ENCODE results near the gene CEP85L.

CEP85L gene

DNA sequence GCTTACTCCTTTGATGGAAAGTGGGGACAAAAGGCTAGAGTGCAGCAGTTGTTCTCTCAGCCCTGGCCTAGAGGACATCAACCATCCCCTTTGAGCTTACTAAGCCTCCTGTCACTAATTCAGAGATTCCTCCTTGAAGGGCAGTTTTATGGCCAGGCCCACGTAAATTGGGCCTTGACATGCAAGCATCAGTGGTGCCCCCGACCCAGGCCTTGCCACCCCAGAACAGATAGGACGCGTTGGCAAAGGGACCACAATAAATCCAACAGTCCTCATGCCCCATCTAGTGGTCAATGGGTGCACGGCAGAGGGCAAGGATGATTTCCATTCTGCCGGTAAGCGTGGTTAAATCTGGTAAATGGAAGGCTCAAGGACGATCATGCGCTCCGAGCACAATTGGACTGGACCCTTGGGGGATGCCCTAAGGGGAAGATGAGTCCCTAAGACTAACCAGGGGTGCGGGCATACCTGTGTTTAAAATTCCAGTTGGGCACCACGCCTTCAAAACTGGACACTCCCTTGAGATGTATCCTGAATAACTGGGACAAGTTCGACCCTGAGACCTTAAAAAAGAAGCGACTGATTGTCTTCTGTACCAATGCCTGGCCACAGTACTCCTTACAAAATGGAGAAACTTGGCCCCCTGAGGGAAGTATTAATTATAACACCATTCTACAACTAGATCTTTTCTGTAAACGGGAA lies 32.6 kb downstream of the CEP85L start:
- peak; percentile 59 for DNase-seq

DNA sequence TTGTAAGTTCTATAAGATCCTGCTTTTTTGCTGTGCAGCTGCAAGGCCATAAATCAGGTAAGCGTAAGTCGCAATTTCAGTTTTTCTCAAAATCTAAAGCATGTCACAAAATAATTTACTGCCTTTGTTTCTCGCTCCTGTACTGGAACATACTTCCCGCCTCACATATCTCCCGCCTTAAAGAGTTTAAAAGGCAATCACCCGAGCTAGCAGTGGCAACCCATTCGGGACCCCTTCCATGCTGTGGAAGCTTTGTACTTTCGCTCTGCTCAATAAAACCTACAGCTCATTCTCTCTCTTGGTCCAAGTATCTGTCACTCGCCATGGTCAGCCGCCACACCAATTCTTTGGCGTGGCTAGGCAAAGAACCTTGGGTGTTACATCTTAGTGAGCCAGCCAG lies 34.0 kb downstream of the CEP85L start:
- DNase-seq = no peak

DNA sequence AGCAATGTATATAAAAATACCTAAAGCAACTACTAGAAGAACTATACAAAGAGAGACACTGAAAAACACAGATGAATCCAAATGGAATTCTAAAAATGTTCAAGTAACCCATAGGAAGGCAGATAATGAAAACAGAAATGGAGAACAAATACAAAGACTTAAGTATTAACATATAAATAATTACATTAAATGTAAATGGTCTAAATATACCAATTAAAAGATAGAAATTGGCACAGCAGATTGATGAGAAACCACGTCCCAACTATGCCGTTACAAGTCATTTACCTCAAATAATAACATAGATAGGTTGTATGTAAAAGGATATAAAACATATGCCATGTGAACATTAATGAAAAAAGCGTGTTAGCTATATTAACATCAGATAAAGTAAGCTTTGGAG lies 40.1 kb downstream of the CEP85L start:
- DNase-seq = no peak

DNA sequence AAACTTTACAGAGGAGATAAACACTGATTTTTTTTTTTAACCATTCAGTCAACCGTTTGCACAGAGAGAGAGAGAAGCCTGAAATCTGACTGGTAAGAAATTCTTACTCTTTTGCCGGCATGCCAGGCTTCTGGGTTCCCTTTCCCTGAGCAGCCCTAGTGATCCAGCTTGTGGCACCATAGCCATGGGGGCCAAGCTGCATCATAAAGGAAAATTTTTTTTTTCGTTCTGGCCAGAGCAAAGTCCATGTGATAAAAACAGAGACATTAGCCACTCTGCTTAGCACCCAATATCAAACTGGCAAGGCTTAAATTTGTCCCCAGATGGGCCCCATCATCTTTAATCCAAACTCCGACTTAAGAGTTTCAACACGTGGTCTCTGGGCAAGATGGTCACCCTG lies 44.5 kb downstream of the CEP85L start:
- DNase-seq = no peak

DNA sequence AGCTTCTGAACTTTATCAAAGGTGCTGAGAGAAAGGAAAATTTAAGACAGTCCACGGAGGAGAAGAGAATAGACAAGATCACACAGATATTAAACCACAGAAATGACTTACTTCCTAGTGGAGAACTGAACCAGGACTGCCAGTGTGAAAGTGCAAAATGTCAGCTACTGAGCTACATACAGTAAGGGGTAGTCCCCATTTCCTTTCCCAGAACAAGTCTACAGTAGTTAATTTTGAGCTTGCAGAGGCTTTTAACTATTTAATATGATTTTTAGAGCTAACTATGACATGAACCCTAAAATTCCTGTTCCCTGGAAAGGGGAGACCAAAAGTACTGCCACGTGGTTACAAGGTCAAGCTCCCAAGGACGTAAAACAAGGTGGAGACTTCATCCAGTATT lies 45.1 kb downstream of the CEP85L start:
- no peak for DNase-seq

DNA sequence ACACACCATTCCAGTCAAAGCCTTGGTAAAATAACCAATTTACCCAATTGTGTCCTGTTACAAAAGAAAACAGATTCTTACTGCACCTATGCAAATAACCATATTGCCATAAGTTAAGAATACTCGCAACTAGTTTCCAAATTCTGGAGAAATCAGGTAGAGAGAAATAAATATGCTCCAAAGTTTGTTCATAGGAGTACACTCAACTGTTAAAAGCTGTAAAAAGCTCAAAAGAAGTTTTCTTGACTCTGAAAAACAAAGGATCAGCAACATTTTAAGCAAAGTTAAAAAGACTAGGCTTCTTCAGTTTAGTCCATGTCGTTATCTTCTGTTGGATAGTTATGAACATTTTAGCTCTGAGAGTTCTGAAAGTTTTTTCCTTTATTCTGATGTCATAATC lies 48.0 kb downstream of the CEP85L start:
- DNase-seq = no peak

DNA sequence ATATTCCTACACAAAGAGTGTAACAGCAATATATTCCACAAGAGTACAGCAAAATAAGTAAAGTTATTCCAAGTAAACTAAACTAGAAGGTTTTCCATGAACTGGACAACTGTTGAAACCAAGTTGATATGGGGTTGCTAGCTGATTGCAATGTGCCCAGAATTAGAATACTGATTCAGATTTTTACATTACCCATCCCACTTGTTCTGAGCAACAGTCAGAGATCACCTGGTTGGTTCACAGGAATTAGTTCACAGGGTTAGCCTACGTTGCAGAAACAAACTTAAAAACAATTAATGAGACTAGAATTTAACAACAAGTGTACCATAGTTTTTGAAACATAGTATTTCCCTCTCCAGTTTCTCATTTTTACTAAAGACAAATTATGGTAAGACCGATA lies 49.1 kb downstream of the CEP85L start:
- no peak for DNase-seq

DNA sequence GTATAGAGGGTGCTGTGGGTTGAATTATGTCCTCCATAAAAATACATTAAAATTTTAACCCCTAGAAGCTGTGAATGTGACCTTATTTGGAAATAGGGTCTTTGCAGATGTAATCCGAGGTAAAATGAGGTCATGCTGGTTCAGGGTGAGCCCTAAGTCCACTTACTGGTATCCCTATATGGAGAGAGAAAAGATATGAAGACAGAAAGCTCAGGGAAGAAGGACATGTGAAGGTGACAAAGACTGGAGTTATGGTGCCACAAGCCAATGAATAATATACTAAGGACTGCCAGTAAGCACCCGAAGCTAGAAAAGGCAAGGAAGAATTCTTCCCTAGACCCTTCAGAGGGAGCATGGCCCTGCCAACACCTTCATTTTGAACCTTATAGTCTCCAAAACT lies 53.1 kb downstream of the CEP85L start:
- no peak for DNase-seq

DNA sequence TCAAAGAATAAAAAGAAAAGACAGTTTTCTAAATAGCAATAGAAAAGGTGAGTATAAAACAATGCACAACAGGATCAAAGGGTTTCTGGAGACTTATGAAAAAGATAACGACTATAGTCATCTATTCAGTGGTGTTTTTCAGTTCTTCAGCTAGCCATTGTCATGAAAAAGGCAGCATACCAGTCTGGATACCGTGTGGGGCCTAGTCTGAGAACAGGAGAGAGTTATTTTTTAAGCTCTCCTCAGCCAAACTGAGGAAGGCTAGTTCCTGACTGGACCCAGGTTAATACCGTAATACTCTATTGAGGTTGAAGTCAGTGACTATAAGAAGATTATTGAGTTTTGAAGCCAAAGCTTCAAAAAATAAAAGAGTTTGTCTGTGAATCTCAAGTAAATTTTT lies 53.8 kb downstream of the CEP85L start:
- no peak for DNase-seq

DNA sequence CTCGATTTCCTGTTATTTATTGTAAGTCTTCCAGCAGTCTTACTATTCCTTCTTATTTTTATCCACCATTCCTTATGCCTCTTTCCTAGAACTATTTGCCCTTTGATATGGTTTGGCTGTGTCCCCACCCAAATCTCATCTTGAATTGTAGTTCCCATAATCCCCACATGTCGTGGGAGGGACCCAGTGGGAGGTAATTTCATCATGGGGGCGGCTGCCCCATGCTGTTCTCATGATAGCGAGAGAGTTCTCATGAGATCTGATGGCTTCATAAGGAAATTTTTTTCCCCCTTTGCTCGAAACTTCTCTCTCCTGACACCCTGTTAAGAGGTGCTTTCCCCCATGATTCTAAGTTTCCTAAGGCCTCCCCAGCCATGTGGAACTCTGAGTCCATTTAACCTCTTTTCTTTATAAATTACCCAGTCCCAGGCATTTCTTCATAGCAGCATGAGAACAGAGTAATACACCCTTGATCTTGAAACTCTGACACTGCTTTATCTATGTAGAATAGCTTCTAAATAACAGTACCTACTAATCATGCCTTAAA lies 54.5 kb downstream of the CEP85L start:
- DNase-seq = no peak

DNA sequence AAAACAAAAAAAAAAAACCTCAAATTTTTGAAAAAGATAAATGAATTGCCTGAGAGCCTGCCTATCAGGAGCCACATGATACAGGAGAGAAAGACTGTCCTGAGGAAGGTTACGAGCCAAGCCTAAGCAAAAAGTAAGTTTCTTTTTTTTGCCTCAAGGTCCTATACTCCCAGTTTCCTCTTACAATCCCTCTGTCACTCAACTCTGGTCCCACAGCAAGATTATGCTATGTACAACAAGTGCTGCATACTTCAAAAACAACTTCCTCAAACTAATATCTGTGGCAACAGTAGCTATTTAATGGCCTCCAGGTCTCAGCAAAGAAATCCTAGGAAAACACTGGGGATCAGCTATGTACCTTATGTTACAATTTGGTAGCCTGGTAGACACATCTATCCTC lies 56.5 kb downstream of the CEP85L start:
- no peak for DNase-seq

DNA sequence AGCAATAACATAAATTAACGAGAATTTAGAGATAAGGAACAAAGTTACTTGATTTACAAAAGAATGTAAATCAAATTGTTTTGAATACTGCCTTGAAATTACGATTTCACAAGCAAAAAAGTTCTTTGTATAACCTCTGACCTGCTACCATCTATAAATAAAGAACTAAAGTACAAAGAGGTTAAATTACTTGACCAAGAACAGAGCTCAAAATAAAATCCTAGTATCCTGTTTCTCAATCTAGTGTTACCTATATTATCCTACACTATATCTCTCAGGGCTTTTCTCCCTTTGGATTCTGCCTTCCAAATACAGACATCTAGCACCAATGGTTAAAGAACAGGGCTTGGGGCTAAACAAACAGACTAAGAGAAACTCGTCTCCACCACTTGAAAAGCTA lies 59.5 kb downstream of the CEP85L start:
- no peak for DNase-seq

DNA sequence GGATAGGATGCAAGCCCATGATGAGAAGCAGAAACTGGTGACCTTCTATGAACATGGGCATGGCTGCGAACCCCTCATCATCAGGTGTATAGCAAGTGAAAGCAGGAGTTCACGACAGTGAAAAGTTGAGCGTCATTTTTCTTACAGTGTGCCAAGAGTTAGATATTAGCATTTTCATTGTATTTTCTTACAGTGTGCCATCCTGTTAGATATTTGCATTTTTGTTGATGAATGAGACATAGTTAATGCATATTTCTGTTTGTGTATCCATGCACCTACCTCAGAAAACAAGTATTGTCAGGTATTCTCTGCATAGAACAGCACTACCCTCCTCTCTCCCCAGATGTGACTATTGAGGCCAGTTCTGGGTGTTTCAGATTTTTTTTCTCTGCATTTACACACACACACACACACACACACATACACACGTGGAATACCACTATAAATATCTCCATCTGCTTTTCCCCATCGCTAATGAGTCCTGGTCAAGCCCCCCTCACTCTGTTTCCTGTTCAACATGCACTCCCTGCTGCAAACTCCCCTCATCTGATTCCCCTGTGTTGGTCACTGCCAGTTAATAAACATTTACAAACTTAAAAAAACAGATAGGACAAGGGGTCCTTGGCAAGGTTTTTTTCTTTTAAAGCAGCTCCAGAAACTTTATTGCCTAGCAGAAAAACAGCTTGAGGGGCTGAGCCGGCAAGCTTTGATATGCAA lies 61.6 kb downstream of the CEP85L start:
- DNase-seq = no peak

DNA sequence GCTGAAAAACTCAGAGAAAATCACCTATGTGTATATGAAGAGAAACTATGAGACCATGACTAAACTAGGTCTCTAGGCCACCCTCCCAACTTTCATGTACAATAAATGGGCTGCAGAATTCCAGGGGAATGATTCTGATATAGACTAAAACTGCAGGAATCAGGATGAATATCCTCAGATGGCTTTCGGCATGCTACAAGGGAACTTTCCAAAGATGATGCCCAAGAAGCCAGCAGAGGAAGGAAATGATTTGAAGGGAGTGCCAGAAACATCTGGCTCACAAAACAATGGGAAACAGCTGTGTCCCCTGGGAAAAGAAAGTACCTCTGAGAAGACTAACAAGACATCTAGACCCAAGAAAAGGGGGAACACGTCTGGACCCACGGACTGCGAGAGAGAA lies 62.2 kb downstream of the CEP85L start:
- no peak for DNase-seq

DNA sequence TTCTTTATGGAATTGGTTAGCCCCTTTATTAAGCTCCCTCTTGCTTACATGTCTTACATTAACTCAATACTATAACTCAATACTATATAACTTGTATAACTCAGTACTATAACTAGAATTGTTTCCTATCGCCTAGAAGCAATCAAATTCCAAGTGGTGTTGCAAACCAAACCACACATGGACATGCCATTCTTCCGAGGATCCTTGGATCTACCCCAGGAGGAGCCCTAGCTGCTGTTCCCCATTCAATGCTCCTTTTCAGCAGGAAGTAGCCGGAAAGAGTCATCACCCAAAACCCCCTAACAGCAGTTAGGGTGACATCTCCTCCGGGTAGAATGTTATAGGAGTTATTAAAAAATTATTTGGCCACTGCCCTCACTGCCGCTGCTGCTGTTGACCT lies 62.8 kb downstream of the CEP85L start:
- no peak for DNase-seq

DNA sequence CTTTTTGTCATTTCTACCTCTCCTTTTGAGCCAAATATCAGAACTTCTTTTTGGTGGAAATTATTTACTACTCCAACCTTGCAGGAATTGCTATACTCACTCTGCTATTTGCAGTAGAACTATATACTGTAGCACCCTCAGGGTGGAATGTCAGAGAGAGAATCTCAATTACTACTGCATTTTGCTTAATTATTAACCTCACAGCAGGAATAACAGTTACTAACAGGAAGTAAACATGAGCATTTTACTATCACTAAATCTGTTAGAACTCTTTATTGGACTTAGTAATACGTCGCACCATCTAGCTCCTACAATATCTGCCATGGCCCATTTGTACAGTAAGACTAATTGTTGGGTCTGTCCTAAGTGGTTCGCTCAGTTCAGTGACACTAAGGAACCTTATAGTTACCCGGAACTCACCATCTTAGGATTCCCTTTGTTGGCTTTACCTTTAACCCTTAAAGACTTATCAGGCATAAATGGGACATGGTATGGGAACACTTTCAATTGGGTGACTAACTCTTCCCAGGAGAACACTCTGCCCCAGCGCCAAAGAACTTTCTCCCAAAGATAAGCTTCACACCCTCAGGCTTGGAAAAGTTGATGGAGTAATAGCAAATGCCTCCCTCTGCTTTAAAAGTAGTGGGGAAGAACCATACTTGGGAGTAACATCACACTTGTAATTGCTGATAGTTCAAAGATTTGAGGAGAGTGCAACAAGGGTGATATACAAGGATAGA lies 64.5 kb downstream of the CEP85L start:
- DNase-seq = no peak

DNA sequence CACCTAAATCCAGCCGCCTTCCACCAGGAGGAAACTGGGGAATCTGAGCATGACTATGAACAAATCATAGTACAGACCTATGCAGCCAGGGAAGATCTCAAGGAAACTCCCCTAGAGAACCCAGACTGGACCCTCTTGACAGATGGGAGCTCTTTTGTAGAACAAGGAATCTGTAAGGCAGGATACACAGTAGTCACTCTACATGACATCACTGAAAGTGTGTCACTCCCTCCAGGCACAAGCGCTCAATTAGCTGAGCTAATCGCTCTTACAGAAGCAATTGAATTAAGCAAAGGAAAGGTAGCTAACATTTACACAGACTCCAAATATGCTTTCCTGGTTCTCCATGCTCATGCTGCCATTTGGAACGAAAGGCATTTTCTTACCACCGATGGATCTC lies 66.5 kb downstream of the CEP85L start:
- DNase-seq = no peak

DNA sequence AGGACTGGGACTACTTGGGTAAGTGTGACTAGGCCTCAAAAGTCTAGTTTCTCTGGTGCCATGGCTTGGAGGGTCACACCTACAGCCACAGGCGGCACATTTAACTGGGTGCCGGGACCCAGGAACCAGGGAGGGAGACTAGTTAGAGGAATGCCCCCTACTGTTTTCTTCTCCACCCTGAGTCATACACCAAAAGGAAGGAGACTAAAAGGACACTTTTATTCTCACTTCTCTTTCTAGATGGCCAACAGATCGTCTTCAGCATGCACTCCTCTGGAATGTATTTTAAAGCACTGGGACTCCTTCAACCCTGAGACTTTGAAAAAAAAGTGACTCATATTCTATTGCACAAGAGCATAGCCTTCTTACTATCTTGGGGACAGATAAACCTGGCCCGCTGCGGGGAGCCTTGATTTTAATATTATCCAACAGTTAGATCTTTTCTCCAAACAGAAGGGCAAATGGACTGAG lies 69.9 kb downstream of the CEP85L start:
- DNase-seq = no peak

DNA sequence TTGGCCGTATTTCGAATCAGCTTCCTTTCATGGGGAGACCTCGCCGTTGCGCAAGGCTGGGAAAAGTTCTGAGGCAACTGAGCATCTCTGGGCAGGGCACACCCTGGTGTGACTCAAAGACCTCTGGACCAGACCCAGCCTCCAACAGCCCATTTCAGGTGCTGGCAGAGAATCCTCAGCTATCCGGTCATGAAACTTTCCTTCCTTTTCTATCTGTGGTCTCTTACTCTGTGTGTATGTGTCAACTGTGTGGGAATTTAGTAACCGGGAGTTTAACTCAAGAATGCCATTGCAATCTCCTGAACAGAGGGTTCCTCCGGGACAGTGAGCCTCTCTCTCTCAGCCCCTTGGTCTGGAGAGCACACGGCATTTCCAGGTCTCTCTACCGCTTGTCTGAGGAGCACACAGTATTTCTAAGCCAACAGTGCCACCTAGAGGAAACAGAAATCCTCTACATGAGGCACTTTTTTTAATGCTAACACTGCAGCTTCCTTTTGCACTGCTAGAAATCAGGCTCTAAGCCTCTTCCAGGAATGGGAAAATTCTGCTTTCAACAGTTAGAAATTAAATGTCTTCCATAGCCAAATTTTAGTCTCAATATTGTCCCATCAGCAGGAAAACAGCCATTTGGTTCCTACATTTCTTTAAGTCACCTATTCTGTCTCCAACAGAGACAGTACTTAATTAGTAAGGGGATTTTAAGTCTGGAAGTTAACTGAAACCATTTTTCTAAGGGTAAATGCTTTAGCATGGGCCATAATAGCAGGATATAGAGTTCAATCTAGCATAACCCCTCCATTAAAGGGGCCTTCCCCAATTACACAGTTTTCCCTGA lies 70.6 kb downstream of the CEP85L start:
- DNase-seq = peak; percentile 53

DNA sequence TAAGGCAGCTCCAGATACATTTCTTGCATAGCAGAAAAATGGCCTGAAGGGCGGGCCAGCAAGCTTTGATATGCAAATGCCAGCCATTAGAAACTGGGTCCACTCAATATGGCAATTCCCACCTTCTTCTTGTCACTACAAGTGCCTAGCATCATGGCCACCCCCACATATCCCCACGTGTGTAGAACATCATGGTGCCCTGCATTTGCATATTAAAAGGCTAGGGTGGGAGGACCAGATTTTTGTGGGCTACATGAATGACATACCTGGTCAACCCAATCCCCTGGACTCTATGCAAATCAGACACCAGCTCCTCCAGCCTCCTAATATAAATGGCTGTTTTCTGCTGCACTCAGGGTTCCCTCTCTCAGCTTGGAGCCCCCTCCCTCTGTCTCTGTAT lies 71.6 kb downstream of the CEP85L start:
- DNase-seq = no peak

DNA sequence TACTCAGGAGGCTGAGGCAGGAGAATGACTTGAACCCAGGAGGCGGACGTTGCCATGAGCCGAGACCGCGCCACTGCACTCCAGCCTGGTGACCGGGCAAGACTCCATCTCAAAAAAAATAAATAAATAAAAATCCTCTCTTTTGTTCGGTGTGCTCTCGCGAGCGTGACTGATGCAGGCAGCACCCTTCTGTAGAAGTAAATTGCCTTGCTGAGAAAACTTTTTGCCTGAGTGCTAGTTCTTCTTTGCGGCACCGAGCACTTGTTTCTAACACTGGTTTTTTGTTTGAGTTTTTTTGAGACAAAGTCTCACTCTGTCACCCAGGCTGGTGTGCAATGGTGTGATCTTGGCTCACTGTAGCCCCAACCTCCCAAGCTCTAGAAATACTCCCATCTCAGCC lies 72.8 kb downstream of the CEP85L start:
- no peak for DNase-seq

DNA sequence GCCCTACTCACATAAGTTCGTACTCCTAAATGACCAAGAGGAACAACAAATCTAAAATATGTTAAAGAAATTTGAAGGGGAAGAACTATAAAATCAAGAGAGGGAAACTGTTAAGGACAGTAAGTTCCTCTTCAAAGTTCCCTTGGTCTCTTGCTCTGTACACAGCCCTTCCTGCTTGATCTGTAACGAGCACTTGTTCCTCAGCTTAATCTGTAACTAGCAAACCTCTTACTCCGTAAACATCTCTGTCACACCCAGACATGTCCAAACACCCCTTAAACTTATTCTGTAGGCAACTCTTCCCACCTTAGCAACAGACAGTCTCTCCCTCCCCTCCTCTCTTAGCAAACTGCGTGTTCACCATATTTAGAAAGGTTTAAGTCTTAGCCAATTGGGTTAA lies 73.4 kb downstream of the CEP85L start:
- no peak for DNase-seq
